Suprapubic skin (tissue), 4 donors: ENCODE data around the gene METRNL.

Source experiments
- EP300 ChIP-seq: sonication (generic); formaldehyde crosslinking; IDR thresholded peaks from one replicate; pipeline ENCODE4 v1.6.1; 2017; ENCODE audit warnings: antibody characterized with exemption
- POLR2A ChIP-seq, 2 donors: fragments of 450-650 bp; IDR thresholded peaks; one replicate each; pipeline ENCODE4 v1.6.1; 2017; ENCODE audit warnings: antibody characterized with exemption in 2 of 2, mild to moderate bottlenecking in 2 of 2, moderate library complexity in 2 of 2
- POLR2AphosphoS5 ChIP-seq, 3 donors: sonication (generic); formaldehyde crosslinking; IDR thresholded peaks; one replicate each; pipeline ENCODE4 v1.6.1; 2017; ENCODE audit warnings: antibody characterized with exemption in 3 of 3
- TF ChIP-seq, protein P1 (sequence below), 2 donors: fragments of 200-600 bp in 1 of 2; fragments of 450-650 bp in 1 of 2; sonication (generic) in 1 of 2; IDR thresholded peaks; one replicate each; pipeline ENCODE4 v1.5.1; 2016 to 2019; ENCODE audit warnings: antibody characterized with exemption in 2 of 2, mild to moderate bottlenecking in 1 of 2, moderate library complexity in 1 of 2

DNA sequence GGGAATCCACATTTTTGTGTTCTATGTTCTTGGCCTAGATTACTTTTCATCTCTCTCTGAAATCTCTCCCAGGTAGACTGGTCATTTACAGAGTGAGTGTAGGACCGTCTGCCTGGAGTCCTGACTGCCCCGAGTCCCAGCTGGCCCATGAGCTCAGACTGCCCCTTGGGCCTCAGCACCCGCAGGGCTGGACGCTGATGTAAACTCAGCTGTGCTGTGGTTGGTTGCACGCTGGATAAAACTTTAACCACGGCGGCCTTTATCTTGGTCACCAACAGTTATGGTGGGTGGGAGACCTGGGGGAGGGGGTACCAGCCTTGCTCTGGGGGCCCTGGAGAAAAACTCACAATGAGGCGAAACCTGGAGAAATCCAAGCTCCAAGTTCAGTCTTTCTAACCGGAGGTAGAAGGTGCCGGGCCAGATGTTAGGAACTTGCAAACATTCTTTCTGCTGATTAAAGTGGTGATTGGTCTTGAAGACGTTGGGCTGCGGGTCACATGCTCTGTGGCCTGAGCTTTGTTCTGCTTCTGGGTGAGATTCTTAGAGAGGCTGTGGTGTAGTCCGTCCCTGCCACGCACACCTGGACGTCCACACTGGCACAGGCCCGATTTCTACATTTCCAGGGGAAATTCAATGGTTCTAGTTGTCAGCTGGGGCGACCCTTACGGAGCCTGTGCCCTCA, 6.9 kb downstream of the METRNL start:
- TF ChIP-seq, protein P1, sequence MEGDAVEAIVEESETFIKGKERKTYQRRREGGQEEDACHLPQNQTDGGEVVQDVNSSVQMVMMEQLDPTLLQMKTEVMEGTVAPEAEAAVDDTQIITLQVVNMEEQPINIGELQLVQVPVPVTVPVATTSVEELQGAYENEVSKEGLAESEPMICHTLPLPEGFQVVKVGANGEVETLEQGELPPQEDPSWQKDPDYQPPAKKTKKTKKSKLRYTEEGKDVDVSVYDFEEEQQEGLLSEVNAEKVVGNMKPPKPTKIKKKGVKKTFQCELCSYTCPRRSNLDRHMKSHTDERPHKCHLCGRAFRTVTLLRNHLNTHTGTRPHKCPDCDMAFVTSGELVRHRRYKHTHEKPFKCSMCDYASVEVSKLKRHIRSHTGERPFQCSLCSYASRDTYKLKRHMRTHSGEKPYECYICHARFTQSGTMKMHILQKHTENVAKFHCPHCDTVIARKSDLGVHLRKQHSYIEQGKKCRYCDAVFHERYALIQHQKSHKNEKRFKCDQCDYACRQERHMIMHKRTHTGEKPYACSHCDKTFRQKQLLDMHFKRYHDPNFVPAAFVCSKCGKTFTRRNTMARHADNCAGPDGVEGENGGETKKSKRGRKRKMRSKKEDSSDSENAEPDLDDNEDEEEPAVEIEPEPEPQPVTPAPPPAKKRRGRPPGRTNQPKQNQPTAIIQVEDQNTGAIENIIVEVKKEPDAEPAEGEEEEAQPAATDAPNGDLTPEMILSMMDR (IDR thresholded peaks at IDR 0.05): no peak
- TF ChIP-seq POLR2A (IDR thresholded peaks at IDR 0.05) (no peak), POLR2AphosphoS5 (IDR thresholded peaks at IDR 0.05) (no peak), EP300 (no peak)
